GM19099 (cell line): ENCODE results near the gene VPS8.

Experiments used
- POLR2A ChIP-seq: IDR thresholded peaks from 3 replicates; pipeline ENCODE4 v1.6.1; 2011; ENCODE audit warnings: low read depth; ENCODE audit not compliant: insufficient read length; ENCODE audit errors: extremely low read depth

Gene VPS8

DNA sequence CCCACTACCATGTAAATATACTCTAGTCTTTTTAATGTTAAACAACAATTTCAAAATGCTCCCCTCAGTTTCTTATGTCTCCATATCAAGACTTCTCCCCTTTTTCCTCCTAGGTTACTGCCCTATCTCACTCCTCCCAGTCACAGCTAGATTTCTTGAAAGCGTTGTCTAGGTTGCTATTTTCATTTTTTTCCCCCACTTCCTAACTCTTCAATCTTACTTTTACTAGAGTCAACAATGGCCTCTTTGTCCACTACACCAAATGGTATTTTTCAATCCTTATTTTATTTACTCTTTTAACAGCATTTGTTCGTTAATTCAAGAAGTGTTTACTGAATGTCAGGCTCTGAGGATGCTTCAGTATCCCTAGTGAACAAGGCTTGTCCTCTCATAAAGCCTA, 84.4 kb downstream of the VPS8 start:
- no peak for TF ChIP-seq POLR2A

DNA sequence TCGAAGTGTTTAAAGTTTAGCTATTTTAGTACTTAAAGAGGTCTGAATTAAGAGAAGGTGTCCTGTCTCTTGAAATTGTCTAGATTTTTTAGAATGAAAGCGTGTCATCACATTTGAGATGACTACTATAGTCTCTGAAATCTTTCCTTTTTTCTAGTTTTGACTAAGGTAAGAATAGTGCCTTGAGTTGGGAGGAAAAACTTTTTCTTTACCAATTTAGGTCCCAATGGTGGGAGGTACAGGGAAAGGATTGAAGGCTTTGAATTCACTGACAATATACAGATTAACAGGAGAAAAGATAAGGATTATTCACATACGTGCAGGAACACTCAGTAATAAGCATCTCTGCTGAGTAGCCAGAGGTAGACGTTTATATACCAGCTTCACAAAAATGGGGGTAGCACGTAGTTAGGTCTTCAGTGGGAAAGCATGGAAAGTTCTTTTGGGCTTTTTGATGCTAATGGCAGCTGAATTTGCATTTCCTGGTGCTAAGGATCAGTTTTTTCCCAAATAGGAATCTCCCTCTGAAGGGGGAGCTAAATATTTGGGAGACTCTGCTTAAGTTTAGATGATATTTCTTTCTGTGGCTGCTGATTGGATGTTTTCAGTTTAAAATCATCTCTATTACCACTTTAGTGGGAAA, 88.1 kb downstream of the VPS8 start:
- TF ChIP-seq POLR2A: no peak

DNA sequence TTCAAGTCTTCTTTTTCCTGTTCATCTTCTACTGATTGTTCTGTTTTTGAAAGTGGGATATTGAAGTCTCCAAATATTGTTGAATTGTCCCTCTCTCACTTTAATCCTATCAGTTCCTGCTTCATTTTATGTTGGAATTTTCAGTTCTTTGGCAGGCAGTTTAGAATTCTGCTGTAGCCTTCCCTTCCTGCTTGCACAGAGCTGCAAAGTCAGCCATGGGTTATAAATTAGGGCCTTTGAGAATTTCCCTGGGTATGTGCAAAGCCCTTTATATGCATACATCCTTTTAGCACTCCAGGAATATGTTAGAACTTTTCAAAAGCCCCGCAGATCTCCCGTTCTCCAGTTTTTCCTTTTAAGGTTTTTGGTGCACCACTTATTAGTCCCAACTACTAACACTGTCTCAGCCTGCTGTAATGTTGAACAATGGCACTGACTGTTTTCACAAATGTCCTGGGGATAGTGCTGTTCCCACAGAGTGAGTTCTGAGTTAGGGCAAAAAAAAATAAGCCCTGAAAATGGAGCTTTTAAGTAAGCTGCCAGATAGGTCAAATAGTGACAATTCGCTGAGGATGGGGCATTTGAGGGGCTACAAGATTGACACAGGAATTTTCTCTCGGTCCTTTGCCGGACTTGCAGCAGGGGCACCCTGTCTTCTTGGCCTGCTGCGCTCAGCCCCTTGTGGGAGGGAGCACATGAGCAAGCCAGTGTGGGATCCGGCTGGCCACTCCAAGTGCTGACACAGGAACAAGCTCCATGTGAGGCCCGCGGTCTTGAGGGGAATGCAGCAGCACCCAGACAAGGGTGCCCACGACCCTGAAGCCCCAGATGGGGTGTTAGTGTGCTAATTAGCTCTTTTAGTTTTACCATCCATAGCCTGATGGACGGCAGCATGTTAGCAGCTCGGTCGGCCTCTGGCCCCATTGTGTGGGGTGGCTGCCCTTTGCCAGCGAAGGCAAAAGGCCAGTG, 96.0 kb downstream of the VPS8 start:
- TF ChIP-seq POLR2A: no peak

DNA sequence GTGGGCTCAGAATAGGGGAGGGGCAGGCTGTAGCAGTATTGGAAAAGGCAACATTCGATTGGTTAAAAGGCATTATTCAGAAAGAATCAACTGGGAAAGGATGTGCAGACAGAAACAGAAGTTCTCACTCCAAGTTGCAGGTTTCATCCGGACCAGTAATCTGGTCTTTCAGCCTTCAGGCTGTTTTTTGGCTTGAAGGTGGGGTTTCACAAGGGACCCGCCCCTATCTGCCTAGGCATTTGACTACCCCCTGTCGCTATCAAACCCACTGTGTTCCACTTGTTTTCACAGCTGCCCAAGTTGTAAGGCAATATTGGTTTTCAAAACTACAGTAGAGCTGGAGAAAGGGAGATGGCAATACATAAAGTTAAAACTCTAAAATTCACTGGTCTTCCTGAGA, 96.9 kb downstream of the VPS8 start:
- TF ChIP-seq POLR2A: no peak

DNA sequence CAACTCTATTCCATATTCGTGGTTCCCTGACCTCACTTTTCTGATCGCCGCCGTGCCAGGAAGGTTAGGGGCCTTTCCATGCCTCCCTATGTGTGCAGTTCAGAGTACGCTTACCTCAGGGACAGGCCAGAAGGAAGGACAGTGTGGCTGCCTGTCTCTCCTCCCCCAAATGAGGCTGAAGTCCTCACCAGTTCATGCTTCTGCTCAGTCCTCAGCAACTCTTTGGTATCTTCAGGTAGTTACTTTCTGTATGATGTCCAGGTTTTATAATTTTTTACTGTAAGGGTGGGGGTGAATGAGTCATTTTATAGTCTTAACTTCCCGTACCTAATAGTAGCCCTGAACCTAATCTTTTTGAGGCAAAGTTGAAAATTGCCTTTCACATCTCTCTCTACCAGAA, 98.7 kb downstream of the VPS8 start:
- no peak for TF ChIP-seq POLR2A

DNA sequence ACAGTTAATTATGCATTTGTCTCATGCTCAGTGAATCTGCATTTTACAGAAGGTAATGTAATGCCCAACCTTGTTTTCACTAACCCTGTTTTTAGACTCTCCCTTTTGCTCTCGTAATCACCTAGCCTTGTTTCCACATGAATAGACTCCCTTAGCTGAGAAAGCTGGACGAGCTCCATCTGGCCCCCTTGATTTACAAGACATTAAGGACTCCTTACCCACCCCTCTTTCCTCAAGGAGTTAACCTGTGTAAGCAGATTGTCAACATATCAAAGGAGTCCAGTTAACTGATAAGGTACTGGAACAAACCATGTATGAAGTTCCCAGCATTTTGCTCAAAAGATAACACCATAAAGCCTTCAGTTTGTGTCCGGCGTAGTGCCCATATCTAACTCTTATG, 99.6 kb downstream of the VPS8 start:
- no peak for TF ChIP-seq POLR2A

DNA sequence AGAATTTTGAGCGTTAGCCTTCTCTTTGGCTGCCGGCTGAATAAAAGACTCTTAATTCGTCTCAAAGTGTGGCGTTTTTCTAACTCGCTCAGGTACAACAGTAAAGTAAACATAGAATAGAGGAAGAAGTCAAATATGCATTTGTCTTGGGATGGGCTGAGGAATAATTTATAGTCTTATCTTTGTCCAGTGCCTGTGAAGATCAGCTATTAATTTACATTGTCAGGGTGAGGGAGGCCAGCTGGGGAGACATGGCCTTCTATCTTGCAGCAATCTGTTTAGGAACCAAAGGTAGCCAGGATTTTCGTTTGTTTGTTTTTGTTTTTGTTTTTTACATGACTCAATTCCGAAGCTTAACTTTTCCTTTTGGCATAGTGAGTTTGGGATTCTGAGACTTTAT, 100.2 kb downstream of the VPS8 start:
- no peak for TF ChIP-seq POLR2A

DNA sequence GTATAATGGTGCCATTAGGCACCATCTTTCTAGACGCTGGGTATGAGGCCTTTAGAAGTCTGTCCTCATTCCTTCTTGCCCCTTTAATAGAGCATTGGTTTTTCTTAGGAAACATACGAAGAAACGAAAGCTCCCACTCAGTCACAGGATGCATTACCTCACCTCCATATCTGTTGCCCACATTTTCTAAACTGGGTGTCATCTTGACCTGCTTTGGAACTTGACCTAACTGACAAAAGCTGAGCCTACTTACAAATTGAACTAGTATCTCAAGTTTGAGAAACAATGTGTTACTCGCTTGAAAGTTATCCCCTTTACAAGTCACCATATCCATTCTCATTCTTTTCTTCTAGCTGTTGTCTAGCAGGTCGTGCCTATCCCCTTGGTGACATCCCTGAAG, 102.7 kb downstream of the VPS8 start:
- TF ChIP-seq POLR2A: no peak

DNA sequence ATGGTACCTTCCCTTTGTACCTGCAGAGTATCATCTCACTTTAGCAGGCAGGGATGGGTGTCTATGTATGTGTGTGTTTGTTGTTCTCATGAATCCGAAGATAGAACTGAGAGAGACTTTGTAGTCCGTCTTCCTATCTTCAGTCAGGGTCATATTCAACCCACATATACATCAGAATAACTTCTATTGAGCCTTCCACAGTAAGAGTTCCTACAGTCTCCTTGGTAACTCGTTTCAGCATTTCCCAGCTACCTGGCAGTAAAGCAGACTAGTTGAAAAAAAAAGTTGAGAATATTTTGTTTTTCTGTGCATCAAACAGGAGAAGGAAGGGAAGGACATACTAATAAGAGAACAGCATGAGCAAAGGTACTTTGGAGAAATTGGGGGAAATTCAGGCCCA, 106.8 kb downstream of the VPS8 start:
- TF ChIP-seq POLR2A: no peak

DNA sequence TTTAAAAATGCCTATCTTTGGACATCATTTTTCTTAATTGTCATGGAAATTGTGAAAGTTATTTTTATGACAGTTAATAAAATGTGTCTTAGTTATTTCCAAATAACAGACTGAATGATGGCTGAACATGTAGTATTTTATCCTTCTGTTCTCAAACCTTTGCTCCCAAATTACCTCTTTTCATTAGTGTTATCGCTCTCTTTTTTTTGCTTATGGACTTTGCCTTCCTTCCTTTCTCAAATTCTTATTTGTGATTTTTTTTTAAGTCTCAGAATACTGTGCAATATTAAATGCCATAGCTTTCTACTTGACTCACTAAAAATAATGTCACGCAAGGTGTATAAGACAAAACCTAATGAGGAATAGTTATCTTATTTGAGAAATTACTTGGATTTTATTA, 107.7 kb downstream of the VPS8 start:
- no peak for TF ChIP-seq POLR2A

DNA sequence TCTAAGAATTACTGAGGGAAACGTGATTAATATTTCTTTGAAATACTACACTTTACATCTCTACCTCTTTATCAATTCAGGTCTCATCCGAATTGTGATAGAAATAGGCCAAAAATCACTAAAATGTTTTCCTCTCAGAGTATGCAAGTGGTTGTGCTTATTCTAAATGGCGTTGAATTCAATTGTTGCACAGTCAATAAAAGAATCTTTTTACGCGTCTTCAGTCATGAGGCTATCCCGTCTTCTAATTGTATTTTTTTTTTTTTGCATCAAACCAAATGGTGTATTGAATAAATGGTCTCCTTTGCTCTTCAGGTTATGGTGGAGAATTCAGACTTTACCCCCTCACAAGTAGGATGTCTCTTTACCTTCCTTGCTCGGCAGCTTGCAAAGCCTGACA, 112.6 kb downstream of the VPS8 start:
- no peak for TF ChIP-seq POLR2A

DNA sequence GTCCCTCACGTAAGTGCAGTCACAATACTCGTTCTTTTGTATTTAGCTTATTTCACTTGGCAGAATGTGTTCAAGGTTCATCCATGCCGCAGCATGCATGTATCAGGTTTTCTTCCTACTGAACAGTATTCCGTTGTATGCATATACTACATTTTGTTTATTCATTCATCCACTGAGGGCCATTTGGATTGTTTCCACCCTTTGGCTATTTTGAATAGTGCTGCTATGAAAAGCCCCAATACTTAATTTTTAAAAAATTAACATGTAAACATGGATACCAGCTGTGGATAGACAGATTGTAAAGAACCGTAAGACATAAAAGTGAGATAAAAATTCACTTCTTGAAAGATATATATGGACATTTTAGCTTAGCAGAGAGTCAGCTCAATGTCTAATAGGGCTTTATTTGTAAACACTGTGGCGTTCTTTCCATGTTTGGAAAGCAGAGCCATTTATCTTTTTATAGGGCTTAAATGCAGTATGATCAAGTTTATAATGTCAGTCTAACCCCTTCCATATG, 115.9 kb downstream of the VPS8 start:
- no peak for TF ChIP-seq POLR2A

DNA sequence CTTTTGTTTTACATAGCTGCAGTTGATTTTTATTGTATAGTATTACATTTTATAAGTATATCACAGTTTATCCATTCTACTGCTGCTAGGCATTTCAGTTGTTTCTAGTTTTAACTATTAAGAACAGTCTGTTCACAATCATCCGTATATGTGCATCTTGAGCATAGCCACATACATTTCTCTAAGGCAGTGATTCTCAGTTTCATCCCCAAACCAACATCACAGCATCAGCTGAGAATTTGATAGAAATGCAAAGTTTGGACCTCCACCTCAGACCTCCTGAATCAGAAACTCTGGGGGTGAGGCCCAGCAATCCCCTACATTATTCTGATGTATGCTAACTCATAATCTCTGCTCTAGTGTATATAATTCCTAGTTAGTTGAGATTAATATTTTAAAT, 120.8 kb downstream of the VPS8 start:
- TF ChIP-seq POLR2A: no peak

DNA sequence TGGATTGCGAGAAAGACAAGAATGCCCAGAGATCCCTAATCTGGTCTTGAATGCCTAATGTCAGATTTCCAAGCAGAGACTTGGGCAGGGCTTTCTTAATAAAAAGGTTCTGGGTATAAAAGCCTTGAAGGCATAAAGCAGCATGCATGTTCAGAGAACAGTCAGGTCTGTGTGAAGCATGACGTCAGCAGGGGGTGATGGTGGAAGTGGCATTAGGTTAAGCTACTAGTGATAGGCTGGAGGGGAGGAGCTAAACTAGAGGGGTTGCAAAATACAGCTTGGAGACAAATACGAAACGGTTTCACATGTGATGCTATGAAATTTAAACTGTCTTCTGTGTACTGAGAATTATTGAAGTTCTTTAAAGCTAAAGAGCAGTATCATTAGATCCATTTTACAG, 125.6 kb downstream of the VPS8 start:
- no peak for TF ChIP-seq POLR2A

DNA sequence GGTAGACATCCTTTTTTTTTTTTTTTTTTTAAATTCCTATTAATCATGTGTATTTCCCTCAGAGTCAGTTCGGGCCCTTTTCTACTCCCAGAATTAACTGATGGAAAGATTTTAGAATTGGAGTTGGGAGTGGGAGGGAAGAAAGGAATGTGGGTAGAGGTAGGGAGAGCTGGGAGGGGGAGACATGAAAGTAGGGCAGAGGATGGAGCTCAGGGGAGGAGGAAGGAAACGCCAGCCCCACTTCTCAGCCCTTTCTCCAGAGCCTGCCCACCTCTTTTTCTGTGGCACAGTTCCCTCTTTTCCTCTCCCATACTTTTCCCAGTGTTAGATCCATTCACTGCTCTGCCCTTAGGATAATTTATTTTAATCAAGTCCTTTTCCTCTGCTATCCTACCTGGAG, 129.4 kb downstream of the VPS8 start:
- no peak for TF ChIP-seq POLR2A

DNA sequence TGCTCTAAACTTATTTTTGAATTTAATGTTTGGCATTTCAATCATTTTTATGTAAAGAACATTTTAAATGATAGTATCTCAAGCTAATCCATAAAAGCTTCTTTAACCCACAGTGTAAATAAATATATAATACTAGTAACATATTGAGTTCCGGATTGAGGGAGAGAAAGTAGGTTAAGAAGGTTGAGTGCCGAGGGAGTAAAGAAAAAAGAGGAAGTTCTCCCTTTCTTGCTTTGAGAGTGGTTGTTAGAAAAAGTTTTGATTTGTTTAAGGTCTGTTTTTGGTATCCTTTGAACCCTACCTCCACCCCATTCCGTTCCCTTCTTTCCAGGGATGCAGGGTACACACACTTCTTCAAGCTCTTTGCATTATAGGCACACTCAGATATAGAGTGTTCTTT, 130.8 kb downstream of the VPS8 start:
- no peak for TF ChIP-seq POLR2A
